Small intestine (tissue), 7 donors: ENCODE data around the gene CACNA1F. TPM values are rescaled to one million over a fixed set of nuclear protein-coding genes. Genes with fewer than 3 reads are reported as not detected.

Source experiments
- DNase-seq, 2 donors: peaks; one replicate each; pipeline versions ENCODE4 v3.0.0 to v3.0.0-alpha.2; 2013
- FAIRE-seq: peaks from 2 replicates; lab custom pipeline; 2012; peaks lifted over from hg19 to GRCh38; lab: Jason Lieb, UNC
- H3K27ac ChIP-seq, 3 donors: one replicate each; pipeline ENCODE4 v1.5.1; 2013; ENCODE audit warnings: low read length in 2 of 3, mild to moderate bottlenecking in 2 of 3, control low read depth in 1 of 3, inconsistent platforms in 1 of 3, low read depth in 1 of 3, moderate library complexity in 1 of 3
- H3K27me3 ChIP-seq, 3 donors: one replicate each; pipeline ENCODE4 v1.6.1; 2013; ENCODE audit warnings: low read length in 3 of 3, inconsistent platforms in 1 of 3; ENCODE audit not compliant: control insufficient read depth in 3 of 3, insufficient read depth in 3 of 3
- H3K36me3 ChIP-seq, 3 donors: one replicate each; pipeline ENCODE4 v1.6.1; 2013; ENCODE audit warnings: low read length in 3 of 3, inconsistent platforms in 1 of 3, low read depth in 1 of 3, mild to moderate bottlenecking in 1 of 3, moderate library complexity in 1 of 3; ENCODE audit not compliant: control insufficient read depth in 3 of 3, insufficient read depth in 2 of 3
- H3K4me1 ChIP-seq, 3 donors: one replicate each; pipeline ENCODE4 v1.6.1; 2013; ENCODE audit warnings: low read length in 2 of 3, inconsistent platforms in 1 of 3, low read depth in 1 of 3, mild to moderate bottlenecking in 1 of 3, moderate library complexity in 1 of 3; ENCODE audit not compliant: control insufficient read depth in 3 of 3, insufficient read depth in 2 of 3
- H3K4me3 ChIP-seq, 3 donors: one replicate each; pipeline ENCODE4 v1.5.1; 2013; ENCODE audit warnings: low read length in 3 of 3, control low read depth in 1 of 3, inconsistent platforms in 1 of 3, low read depth in 1 of 3, mild to moderate bottlenecking in 1 of 3, moderate library complexity in 1 of 3
- H3K9me3 ChIP-seq, 2 donors: one replicate each; pipeline ENCODE4 v1.6.1; 2013; ENCODE audit warnings: low read depth in 1 of 2, low read length in 1 of 2; ENCODE audit not compliant: control insufficient read depth in 2 of 2, insufficient read depth in 1 of 2
- WGBS, 3 donors: extraction: QIAGEN DNeasy Blood & Tissue Kit; methylation state at CpG; one replicate each; pipeline ENCODE4 v1.1.7; 2013; 5-methylcytosine and 5-hydroxymethylcytosine counted together
- polyA plus RNA-seq, 4 donors: library from polyadenylated mRNA; stranded (reverse) in 3 of 4; unstranded in 1 of 4; fragments of 200-250 nt in 3 of 4; fragments of 120-200 nt in 1 of 4; gene quantifications; one replicate each; pipeline versions ENCODE4 v1.2.1 to v1.2.3, GENCODE V29; 2013
- donor health status: healthy with polysubstance abuse.
- donor health status: control.
- donor health status: control.
- donor health status: Bipolar disorder and iron deficiency.
- donor health status: healthy.

The CACNA1F gene
- polyA plus RNA-seq, 4 donors: 0.22 to 1.7 (median 0.31) TPM

- no peak for DNase-seq
- Histone ChIP-seq H3K9me3 (no peaks in the 10 kb centered on the region), H3K36me3 (peaks cover 0 to 34% (median 0%) of the 10 kb centered on the region in 3 donors), H3K27ac (no peak overlapping the region), H3K27me3 (no peaks in the 10 kb centered on the region), H3K4me3 (no peak overlapping the region), H3K4me1 (no peaks in the 10 kb centered on the region)
- no peak for FAIRE-seq
- WGBS, 3 donors: 86 to 94% (median 90%) methylated on average over 11 to 13 of the region's 13 CpGs
Observed at GRCh38 chrX:49251325-49251724, 18.2 kb upstream of the CACNA1F start.

GRCh38 chrX:49250578-49250977 lies 17.4 kb upstream of the CACNA1F start:
- H3K9me3 ChIP-seq: no peaks in the 10 kb centered on the region
- no peak for FAIRE-seq
- H3K4me3 ChIP-seq: no peak overlapping the region
- no peak for DNase-seq
- whole genome bisulfite sequencing, 3 donors: 85 to 95% (median 89%) methylated on average over 9 of the region's 9 CpGs
- peaks cover 0 to 35% (median 0%) of the 10 kb centered on the region in 3 donors for H3K36me3 ChIP-seq
- no peaks in the 10 kb centered on the region for H3K4me1 ChIP-seq
- H3K27ac ChIP-seq: no peak overlapping the region
- no peaks in the 10 kb centered on the region for H3K27me3 ChIP-seq

- 91 to 97% (median 96%) methylated on average over 13 of the region's 13 CpGs for WGBS, 3 donors
- H3K4me1 ChIP-seq: no peaks in the 10 kb centered on the region
- no peak overlapping the region for H3K27ac ChIP-seq
- no peaks in the 10 kb centered on the region for H3K9me3 ChIP-seq
- no peak for FAIRE-seq
- H3K27me3 ChIP-seq: no peaks in the 10 kb centered on the region
- peaks cover 0 to 35% (median 0%) of the 10 kb centered on the region in 3 donors for H3K36me3 ChIP-seq
- DNase-seq: no peak
- no peak overlapping the region for H3K4me3 ChIP-seq
Observed at GRCh38 chrX:49250066-49250465, 16.9 kb upstream of the CACNA1F start.

- Histone ChIP-seq H3K36me3 (peaks cover 0 to 35% (median 0%) of the 10 kb centered on the region in 3 donors), H3K27ac (no peak overlapping the region), H3K9me3 (no peaks in the 10 kb centered on the region), H3K4me3 (no peak overlapping the region), H3K4me1 (no peaks in the 10 kb centered on the region), H3K27me3 (no peaks in the 10 kb centered on the region)
- WGBS, 3 donors: 86 to 95% (median 90%) methylated on average over 8 to 9 of the region's 9 CpGs
- FAIRE-seq (no peak), DNase-seq (no peak)
Observed at GRCh38 chrX:49249616-49250015, 16.5 kb upstream of the CACNA1F start.

- no peak overlapping the region for H3K4me3 ChIP-seq
- no peaks in the 10 kb centered on the region for H3K9me3 ChIP-seq
- H3K4me1 ChIP-seq: no peaks in the 10 kb centered on the region
- FAIRE-seq: no peak
- peaks cover 0 to 35% (median 0%) of the 10 kb centered on the region in 3 donors for H3K36me3 ChIP-seq
- no peak for DNase-seq
- no peak overlapping the region for H3K27ac ChIP-seq
- H3K27me3 ChIP-seq: no peaks in the 10 kb centered on the region
- 79 to 90% (median 90%) methylated on average over 6 of the region's 6 CpGs for WGBS, 3 donors
Observed at GRCh38 chrX:49249071-49249470, 15.9 kb upstream of the CACNA1F start.

GRCh38 chrX:49247916-49248811 lies 15.0 kb upstream of the CACNA1F start:
- H3K9me3 ChIP-seq: no peaks in the 10 kb centered on the region
- DNase-seq: no peak
- H3K4me1 ChIP-seq: no peaks in the 10 kb centered on the region
- no peak overlapping the region for H3K4me3 ChIP-seq
- H3K36me3 ChIP-seq: peaks cover 0 to 38% (median 0%) of the 10 kb centered on the region in 3 donors
- 90 to 98% (median 91%) methylated on average over 22 to 28 of the region's 28 CpGs for WGBS, 3 donors
- no peak overlapping the region for H3K27ac ChIP-seq
- no peaks in the 10 kb centered on the region for H3K27me3 ChIP-seq
- no peak for FAIRE-seq

- whole genome bisulfite sequencing, 3 donors: 87 to 97% (median 94%) methylated on average over 9 to 11 of the region's 11 CpGs
- H3K4me1 ChIP-seq: no peaks in the 10 kb centered on the region
- DNase-seq: no peak
- FAIRE-seq: no peak
- no peaks in the 10 kb centered on the region for H3K9me3 ChIP-seq
- H3K27ac ChIP-seq: no peak overlapping the region
- no peak overlapping the region for H3K4me3 ChIP-seq
- no peaks in the 10 kb centered on the region for H3K27me3 ChIP-seq
- peaks cover 0 to 46% (median 0%) of the 10 kb centered on the region in 3 donors for H3K36me3 ChIP-seq
Observed at GRCh38 chrX:49247346-49247745, 14.2 kb upstream of the CACNA1F start.

GRCh38 chrX:49246541-49246940 lies 13.4 kb upstream of the CACNA1F start:
- no peaks in the 10 kb centered on the region for H3K9me3 ChIP-seq
- peaks cover 0 to 52% (median 0%) of the 10 kb centered on the region in 3 donors for H3K36me3 ChIP-seq
- no peak for FAIRE-seq
- H3K4me1 ChIP-seq: no peaks in the 10 kb centered on the region
- no peaks in the 10 kb centered on the region for H3K27me3 ChIP-seq
- WGBS, 3 donors: 84 to 95% (median 84%) methylated on average over 5 to 10 of the region's 10 CpGs
- no peak overlapping the region for H3K4me3 ChIP-seq
- no peak for DNase-seq
- no peak overlapping the region for H3K27ac ChIP-seq
